Measurements from ENCODE around the gene TMEM132D.

DNA sequence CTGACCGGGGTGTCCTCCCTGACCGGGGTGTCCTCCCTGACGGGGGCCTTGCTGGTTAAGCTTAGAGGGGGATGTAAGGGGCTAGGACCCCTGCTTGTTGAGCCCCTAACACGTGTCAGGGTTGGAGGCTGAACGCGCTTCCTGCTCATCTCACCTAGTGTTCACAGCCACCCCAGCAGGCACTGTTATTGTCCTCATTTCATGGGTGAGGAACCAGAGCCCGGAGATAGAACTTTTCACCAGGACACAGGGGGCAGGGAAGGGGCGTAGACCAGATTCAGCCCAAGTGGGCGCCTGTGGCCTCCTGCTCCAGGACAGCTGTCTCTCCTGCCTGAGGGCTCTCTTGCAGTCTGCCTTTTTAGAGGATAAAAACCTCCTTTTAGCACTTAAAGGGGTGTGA lies 814.2 kb downstream of the TMEM132D start:
- TF ChIP-seq, protein P1, sequence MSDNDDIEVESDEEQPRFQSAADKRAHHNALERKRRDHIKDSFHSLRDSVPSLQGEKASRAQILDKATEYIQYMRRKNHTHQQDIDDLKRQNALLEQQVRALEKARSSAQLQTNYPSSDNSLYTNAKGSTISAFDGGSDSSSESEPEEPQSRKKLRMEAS (IDR thresholded peaks at IDR 0.05; ENCODE audit: insufficient read depth, insufficient read length), result no peak
- TF ChIP-seq, protein P2, sequence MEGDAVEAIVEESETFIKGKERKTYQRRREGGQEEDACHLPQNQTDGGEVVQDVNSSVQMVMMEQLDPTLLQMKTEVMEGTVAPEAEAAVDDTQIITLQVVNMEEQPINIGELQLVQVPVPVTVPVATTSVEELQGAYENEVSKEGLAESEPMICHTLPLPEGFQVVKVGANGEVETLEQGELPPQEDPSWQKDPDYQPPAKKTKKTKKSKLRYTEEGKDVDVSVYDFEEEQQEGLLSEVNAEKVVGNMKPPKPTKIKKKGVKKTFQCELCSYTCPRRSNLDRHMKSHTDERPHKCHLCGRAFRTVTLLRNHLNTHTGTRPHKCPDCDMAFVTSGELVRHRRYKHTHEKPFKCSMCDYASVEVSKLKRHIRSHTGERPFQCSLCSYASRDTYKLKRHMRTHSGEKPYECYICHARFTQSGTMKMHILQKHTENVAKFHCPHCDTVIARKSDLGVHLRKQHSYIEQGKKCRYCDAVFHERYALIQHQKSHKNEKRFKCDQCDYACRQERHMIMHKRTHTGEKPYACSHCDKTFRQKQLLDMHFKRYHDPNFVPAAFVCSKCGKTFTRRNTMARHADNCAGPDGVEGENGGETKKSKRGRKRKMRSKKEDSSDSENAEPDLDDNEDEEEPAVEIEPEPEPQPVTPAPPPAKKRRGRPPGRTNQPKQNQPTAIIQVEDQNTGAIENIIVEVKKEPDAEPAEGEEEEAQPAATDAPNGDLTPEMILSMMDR (IDR thresholded peaks at IDR 0.05; ENCODE audit: extremely low read depth in 1 of 2, insufficient read depth in 1 of 2, low read depth in 1 of 2, low read length in 2 of 2), result no peak
- TF ChIP-seq EZH2 (IDR thresholded peaks at IDR 0.05; ENCODE audit: borderline replicate concordance, low read depth, low read length, severe bottlenecking) (no peak), JUN (IDR thresholded peaks at IDR 0.05; ENCODE audit: borderline replicate concordance, insufficient read depth, insufficient read length, low read depth) (no peak), POLR2A (IDR thresholded peaks at IDR 0.05; ENCODE audit: low read depth, low read length) (no peak), POLR2AphosphoS5 (IDR thresholded peaks at IDR 0.05; ENCODE audit: insufficient read depth, low read depth, low read length) (no peak)
